K562 (cell line): Measurements from ENCODE around the gene SLC7A5. TPM values are rescaled to one million over a fixed set of nuclear protein-coding genes. Genes with fewer than 3 reads are reported as not detected.

ENCODE experiments used
- CREBBP ChIP-seq: IDR thresholded peaks from one replicate; pipeline ENCODE4 v1.6.1; 2012; ENCODE audit warnings: low read depth, mild to moderate bottlenecking, control low read depth, inconsistent platforms, low read length
- FOSL1 ChIP-seq: fragments of 200-800 bp; sonication (Bioruptor generic); conservative IDR thresholded peaks from 2 replicates; pipeline ENCODE4 v1.6.1; 2016; ENCODE audit warnings: missing genetic modification characterization, missing compliant biosample characterization
- FUS ChIP-seq: fragments of 200-400 bp; formaldehyde crosslinking; optimal IDR thresholded peaks from 2 replicates; pipeline ENCODE3; 2017; ENCODE audit warnings: low read depth, low read length
- GTF2A2 ChIP-seq: IDR thresholded peaks from 2 replicates; pipeline ENCODE4 v1.6.1; 2016; ENCODE audit warnings: mild to moderate bottlenecking, missing genetic modification characterization, missing compliant biosample characterization
- MEIS2 ChIP-seq: fragments of 450-650 bp; IDR thresholded peaks from 2 replicates; pipeline ENCODE4 v1.6.1; 2014; ENCODE audit warnings: mild to moderate bottlenecking; ENCODE audit not compliant: partially characterized antibody
- MYC ChIP-seq, 2 experiments: fragments of 250-450 bp in 1 of 2; sonication (Bioruptor Pico) in 1 of 2; IDR thresholded peaks; 2 replicates each; pipeline versions ENCODE4 v1.5.1 to v1.6.1; 2012 to 2021; ENCODE audit warnings: low read depth in 2 of 2, borderline replicate concordance in 1 of 2, improper control_type of control experiment in 1 of 2, low read length in 1 of 2, mild to moderate bottlenecking in 1 of 2, moderate library complexity in 1 of 2
- NR4A1 ChIP-seq, 2 experiments: fragments of 250-450 bp in 1 of 2; fragments of 450-650 bp in 1 of 2; sonication (Bioruptor Pico) in 1 of 2; IDR thresholded peaks; 2 replicates each; pipeline versions ENCODE4 v1.4.0 to v1.6.1; 2016 to 2020; ENCODE audit warnings: mild to moderate bottlenecking in 2 of 2, missing compliant biosample characterization in 1 of 2, missing genetic modification characterization in 1 of 2, moderate library complexity in 1 of 2
- POLR2G ChIP-seq: fragments of 200-400 bp; formaldehyde crosslinking; IDR thresholded peaks from 2 replicates; pipeline ENCODE4 v1.6.1; 2017; ENCODE audit warnings: low read depth, mild to moderate bottlenecking, antibody characterized with exemption, low read length, moderate library complexity
- ZNF408 ChIP-seq: fragments of 250-450 bp; sonication (Bioruptor Pico); IDR thresholded peaks from 2 replicates; pipeline ENCODE4 v1.4.0; 2020; ENCODE audit warnings: low read depth, mild to moderate bottlenecking, moderate library complexity
- polyA plus RNA-seq, 8 experiments: library from polyadenylated mRNA; depleted of rRNA in 4 of 8; stranded (reverse) in 5 of 8; unstranded in 3 of 8; fragments of >200 nt; fragmentation: Nextera tagmentation in 2 of 8; fragmentation: Illumina TruSeq in 1 of 8; extraction: Ambion mirVana in 2 of 8; extraction: Trizol in 1 of 8; gene quantifications; 2 replicates each; pipeline versions ENCODE4 v1.2.1 to v1.2.3, GENCODE V29; 2011 to 2014; ENCODE audit warnings: inconsistent platforms in 1 of 8, missing spikeins in 1 of 8
- total RNA-seq, 7 experiments: library from RNA; depleted of rRNA in 6 of 7; stranded (reverse); fragments of >200 nt in 6 of 7; fragmentation: Illumina TruSeq in 2 of 7; extraction: Trizol in 2 of 7; gene quantifications; 2 replicates each; pipeline versions ENCODE4 v1.2.1 to v1.2.3, GENCODE V29; 2011 to 2021; ENCODE audit warnings: low replicate concordance in 1 of 7
- TF ChIP-seq, protein P1 (sequence below), 2 experiments: fragments of 250-450 bp in 1 of 2; fragments of 450-650 bp in 1 of 2; sonication (Bioruptor Pico) in 1 of 2; IDR thresholded peaks; 2 replicates each; pipeline versions ENCODE4 v1.6.1 to v1.8.0; 2016 to 2021; ENCODE audit warnings: mild to moderate bottlenecking in 2 of 2, moderate library complexity in 2 of 2, missing compliant biosample characterization in 1 of 2, missing genetic modification characterization in 1 of 2
- TF ChIP-seq, protein P2 (sequence below): fragments of 450-650 bp; conservative IDR thresholded peaks from 2 replicates; pipeline ENCODE4 v1.6.1; 2016; ENCODE audit warnings: missing genetic modification characterization, low read depth, mild to moderate bottlenecking, missing compliant biosample characterization, moderate library complexity

The SLC7A5 gene
- total and polyA plus RNA-seq, 9 of the 15 experiments (the other 6 are each of a cell fraction or from before 2014, with no cell fraction given): 1.9 to 220 (median 18.6) TPM

DNA sequence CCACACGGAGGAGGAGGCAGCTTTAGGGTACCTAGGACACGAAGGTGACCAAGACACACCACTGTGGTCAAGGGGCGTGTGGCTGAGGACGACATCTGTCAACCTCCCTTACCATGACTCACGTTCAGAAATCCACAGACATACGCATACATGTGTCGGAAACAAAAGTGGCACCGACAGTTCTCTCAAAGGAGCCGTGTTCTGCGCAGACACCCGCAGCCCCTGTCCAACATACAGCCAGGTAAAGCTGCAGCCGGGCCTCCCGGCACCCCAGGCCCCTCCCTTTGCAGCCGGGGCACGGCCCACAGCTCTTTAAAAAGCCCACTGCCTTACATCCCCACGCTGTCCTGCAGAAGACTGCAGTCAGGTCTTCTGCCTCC, 63.1 kb downstream of the SLC7A5 start (continued):
- TF ChIP-seq, protein P1, sequence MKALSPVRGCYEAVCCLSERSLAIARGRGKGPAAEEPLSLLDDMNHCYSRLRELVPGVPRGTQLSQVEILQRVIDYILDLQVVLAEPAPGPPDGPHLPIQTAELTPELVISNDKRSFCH (CRISPR knock-in tag; IDR thresholded peaks at IDR 0.05): no peak
- TF ChIP-seq, protein P1 (tag; IDR thresholded peaks at IDR 0.05): peak; percentile 60; the same call in 1 of the 2 replicates
- TF ChIP-seq CREBBP (no peak), FOSL1 (tag) (no peak; the same call in none of the 2 replicates), MYC (IDR thresholded peaks at IDR 0.05; ENCODE audit: low read depth, low read length) (no peak), MYC (CRISPR knock-in tag; IDR thresholded peaks at IDR 0.05; ENCODE audit: borderline replicate concordance, low read depth) (peak; percentile 11; the same call in 1 of the 2 replicates), FUS (no peak), ZNF408 (CRISPR knock-in tag) (no peak), NR4A1 (CRISPR knock-in tag; IDR thresholded peaks at IDR 0.05) (no peak), NR4A1 (tag; IDR thresholded peaks at IDR 0.05) (0 out of 2 replicates have a peak, but pooled peaks have one; percentile 20), POLR2G (peak; percentile 76), GTF2A2 (0 out of 2 replicates have a peak, but pooled peaks have one; percentile 24), MEIS2 (peak; percentile 40)
- TF ChIP-seq, protein P2, sequence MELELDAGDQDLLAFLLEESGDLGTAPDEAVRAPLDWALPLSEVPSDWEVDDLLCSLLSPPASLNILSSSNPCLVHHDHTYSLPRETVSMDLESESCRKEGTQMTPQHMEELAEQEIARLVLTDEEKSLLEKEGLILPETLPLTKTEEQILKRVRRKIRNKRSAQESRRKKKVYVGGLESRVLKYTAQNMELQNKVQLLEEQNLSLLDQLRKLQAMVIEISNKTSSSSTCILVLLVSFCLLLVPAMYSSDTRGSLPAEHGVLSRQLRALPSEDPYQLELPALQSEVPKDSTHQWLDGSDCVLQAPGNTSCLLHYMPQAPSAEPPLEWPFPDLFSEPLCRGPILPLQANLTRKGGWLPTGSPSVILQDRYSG (tag): no peak
